Raji (cell line): ENCODE results near the gene ADNP.

Experiments
- POLR2A ChIP-seq: IDR thresholded peaks from 2 replicates; pipeline ENCODE4 v1.6.1; 2011; ENCODE audit warnings: low read depth, low read length, control low read depth; ENCODE audit not compliant: insufficient read depth

ADNP gene

DNA sequence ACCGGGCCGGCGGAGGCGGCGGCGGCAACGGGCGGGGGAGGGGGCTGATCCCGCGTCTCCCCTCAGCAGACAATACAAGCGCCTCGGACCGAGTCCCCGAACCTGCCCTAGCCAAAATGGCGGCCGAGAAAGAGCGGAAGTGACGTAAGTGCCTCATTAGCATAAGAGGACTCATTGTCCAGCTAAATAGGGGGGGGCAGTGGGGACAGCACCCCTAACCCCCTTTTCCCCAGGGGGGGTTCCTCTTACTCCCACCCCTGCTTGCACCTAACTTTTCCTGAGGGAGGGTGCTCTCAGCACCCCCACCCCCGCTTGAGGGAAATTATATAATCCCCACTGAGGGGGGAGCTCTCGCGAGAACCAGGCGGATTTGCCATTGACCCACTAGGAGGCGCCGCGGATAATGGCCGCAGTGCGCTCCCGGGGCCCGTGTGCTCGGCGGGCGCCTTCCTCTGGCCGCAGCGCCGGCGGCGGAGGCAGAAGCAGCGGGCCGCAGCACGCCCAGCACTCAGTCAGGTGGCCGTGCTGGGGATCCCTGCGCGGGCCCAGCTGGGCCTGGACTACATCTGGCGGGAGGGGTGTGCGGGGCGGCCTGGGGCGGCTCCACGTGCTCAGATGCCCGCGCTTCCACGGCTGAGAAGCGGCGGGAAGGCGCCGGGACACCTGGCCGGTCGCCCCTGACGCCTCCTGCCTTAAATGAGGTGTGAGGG, at the start of gene ADNP:
Gene ADNP, minus strand, starts transcription at position 132 of the 710 bp plus-strand sequence. CDS start 27,441 bp downstream, outside the sequence.
- TF ChIP-seq POLR2A: peak; percentile 48

DNA sequence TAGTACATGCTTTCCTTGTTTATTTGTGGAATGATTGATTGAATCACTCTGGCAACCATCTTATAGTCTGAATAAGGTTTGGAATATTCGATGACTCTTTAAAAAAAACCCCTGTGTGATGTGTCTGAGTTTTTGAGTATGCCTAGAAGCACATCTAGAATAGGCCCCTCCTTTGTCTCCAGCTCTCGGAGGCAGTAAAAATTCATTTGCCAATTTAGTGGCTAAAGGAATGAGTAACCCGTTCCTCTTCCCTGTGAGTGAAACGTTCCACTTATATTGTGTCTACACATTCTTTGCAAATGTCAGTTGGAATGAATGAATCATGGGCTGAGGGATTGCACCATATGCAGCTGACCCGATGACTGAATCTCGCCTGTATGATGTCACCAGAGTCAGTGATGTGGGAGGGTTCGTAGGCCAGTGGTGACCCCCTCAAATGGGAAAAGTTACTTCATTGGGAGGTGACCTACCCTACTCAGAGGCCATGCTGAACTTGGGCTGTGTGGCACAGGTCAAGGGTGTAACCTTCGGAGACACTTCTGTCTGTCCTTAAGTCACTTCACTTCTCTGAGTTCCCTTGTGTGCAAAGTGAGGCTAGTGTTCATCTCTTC, 48.9 kb upstream of the ADNP start:
- no peak for TF ChIP-seq POLR2A

DNA sequence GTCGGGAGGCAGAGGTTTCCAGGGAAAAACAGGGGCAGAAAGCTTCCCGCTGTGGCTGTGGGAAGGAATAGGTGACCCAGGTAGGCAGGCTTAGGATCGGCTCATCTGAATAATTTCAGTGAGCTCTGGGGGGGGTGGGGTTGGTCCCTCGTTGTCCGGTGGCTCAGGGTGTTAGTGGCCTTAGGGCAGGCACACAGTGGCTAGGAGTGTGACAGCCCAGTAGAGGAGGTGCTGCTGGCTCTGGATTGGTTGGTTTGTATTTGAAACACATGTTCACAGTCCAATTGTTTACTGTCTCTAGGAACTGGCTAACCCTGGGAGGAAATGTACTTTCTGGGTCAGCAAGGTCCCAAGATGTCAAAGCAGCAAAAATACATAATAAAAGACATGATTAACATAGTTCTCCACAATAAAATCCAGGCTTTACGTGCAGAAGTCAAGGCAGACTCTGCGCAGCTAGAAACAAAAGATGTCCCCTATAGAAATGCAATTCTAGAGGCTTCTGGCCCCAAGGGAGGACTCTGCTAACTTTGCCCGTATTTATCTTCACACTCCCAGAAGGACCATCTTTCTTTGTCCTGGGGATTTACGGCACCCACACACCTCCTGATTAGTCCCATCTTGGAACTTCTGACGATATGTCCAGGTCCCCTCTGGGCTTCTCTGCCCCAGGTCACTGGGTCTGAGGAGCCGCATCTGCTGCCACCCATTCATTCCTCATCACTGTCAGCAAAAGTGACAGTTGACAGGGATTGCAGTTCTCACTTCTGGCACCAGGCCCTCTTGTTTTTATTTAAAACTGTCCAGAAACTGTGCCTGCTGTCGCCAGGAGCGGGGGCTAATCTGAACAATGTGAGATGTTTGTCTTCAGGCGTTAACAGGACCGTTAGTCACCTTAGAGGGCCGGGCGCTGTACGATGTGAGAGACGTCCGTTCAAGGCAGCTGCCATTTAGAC, 46.1 kb upstream of the ADNP start:
- no peak for TF ChIP-seq POLR2A

DNA sequence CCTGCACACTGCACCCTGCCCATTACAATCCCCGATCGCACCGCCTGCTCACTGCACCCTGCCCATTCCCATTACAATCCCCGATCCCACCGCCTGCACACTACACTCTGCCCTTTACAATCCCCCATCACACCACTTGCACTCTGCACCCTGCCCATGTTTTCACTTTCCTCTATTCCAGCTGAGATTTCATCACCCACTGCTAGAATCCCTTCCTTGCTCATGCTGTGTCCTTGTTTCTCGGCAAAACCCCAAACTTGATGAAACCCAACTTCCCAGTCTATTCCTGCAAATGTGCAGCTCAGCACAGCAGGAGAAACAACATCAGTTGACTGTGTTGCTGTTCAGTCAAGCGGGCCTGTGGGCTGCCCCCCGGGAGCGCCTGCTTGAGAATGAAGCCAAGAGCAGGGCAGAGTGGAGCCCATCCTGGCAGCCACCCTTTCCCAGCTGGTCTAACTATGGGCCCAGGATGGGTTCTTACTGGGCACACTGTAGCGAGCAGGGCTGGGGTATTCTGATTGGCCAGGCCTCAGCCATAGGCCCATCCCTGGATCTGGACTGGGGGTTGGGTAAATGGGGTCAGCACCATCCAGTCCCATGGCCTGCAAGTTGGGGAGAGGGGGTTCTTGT, 44.6 kb upstream of the ADNP start:
- TF ChIP-seq POLR2A: no peak

DNA sequence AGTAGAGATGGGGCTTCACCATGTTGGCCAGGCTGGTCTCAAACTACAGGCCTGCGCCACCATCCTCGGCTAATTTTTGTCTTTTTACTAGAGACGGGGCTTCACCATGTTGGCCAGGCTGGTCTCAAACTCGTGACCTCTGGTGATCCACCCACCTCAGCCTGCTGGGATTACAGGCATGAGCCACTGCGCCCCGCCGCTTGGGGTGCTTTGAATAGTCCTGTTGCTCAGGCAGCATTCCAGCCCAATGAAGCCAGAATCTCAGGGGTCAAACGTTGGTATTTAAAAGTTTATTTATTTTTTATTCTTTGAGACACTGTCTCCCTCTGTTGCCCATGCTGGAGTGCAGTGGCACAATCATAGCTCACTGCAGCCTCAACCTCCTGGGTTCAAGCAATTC, 38.7 kb upstream of the ADNP start:
- TF ChIP-seq POLR2A: no peak

DNA sequence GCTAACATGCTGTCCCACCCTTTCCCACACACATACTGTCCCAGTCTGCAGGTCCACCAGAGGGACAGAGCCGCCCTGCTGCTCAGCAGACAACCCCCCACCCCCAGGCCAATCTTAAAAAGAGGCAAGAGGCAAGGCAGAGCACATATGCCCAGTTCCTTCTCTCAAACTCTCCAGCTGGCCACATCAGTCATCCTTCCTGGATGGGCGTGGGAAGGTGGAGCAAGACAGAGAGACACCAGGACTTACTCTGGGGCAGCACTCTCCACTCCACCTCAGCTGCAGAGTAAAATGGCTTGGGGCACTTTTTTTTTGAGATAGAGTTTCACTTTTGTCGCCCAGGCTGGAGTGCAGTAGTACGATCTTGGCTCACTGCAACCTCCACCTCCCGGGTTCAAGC, 38.2 kb upstream of the ADNP start:
- no peak for TF ChIP-seq POLR2A

DNA sequence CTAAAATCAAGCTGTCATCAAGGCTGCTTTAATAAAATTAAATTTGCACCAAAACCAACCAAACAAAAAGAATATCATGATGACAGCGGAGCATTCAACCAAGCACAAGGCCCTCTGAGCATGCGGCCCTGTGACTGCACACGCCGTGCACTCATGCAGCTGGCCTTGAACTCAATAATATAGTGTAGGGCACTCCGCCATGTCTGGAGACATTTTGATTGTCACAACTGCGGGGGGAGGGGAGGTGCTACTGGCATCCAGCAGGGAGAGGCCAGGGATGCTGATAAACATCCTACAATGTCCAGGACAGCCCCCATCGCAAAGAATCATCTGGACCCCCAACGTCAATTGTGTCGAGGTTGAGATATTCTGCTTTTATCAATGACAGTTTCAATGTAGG, 37.1 kb upstream of the ADNP start:
- no peak for TF ChIP-seq POLR2A

DNA sequence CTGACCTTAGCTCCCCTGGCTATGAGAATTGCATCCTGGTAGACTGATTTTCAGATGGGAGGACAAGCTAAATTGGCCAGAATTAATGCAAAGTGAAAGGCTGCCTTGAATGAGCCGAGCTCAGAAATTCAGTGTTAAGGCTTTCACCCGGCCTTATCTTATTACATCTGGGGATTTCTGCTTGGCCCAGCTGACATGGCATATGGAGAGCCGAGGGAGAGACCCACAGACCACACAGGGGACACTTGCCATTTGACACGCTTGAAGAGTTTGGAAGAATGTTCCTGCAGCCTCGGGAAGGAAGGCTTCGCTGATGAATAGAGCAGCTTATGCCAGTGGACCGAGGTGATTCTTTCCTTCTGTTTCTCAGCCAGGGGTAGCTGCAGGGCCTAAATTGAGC, 36.3 kb upstream of the ADNP start:
- TF ChIP-seq POLR2A: no peak

DNA sequence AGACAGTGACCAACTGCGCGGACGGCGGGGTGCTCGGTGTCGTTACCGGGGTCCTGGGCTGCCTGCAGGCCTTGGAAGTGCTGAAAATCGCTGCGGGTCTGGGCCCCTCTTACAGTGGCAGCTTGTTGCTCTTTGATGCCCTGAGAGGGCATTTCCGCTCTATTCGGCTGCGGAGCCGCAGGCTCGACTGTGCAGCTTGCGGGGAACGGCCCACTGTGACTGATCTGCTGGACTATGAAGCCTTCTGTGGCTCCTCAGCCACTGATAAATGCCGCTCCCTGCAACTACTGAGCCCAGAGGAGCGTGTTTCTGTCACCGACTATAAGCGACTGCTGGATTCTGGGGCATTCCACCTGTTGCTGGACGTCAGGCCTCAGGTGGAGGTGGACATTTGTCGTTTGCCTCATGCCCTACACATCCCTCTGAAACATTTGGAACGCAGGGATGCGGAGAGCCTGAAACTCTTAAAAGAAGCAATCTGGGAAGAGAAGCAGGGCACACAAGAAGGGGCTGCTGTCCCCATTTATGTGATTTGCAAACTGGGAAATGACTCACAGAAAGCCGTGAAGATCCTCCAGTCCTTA, 28.4 kb upstream of the ADNP start:
- no peak for TF ChIP-seq POLR2A

DNA sequence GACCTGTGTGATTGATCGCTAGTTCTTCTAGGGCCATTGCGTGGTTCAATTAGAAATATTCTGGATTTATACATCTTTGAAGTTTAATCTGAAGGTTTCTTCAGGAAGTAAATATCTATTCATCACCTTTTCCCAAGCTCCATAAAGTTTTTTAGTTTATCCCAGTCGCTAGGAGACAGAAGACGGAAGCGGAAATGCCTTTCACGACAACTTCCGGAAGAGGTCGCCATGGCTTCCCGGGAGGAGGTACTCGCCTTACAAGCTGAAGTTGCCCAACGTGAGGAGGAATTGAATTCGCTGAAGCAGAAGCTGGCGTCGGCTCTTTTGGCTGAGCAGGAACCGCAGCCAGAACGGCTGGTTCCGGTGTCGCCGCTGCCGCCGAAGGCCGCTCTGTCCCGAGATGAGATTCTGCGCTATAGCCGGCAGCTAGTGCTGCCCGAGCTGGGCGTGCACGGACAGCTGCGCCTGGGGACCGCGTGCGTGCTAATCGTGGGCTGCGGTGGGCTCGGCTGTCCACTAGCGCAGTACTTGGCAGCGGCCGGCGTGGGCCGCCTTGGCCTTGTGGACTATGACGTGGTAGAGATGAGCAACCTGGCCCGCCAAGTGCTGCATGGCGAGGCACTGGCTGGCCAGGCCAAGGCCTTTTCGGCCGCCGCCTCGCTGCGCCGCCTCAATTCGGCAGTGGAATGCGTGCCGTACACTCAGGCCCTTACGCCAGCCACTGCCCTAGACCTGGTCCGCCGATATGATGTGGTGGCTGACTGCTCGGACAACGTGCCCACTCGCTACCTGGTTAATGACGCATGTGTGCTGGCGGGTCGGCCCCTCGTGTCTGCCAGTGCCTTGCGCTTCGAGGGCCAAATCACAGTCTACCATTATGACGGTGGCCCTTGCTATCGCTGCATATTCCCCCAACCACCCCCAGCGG, 27.6 kb upstream of the ADNP start, which contains the start of gene MOCS3:
Gene MOCS3, plus strand, starts transcription at position 204 of the 928 bp plus-strand sequence. Its CDS starts 25 bp downstream, at position 229.
- no peak; the same call in 1 of the 2 replicates for TF ChIP-seq POLR2A

DNA sequence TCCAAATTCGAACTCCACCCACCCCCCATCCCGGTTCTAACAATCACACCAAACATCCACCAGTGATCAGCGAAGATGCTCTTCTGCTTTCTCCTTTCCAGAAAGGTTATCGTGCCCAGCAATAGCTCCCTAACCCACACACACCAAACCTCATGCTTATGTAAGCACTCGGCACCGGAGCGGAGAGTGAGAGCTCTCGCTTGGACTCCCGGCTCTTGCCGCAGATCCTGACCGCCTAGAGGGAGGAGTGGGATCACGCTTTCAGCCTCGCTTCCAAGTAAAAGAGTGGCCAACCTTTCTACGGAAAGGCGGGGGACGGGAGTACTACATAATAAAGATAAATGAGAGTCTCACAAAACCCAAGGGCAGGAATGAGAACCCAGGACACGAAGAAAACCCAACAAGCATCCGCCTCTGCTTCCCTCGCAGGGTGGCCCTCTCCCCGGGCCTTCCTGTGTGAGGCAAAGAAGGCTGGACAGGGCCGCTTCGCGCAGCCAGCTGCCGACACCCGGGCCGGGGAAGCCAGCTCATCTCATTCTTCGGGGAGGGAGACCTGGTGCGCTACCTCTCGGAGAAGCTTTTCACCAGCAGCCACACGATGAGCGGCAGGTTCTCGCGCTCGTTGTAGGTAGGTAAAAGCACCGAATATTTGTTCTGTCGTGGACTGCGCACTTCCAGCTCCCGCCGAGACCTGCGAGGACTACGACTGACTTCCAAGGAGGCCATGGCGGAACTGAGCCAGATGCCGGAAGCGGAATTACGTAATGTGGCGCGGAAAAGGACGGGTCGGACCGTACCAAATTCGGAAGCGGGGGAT, 26.8 kb upstream of the ADNP start, which contains the start of gene DPM1:
Gene DPM1, minus strand, starts transcription at position 735 of the 817 bp plus-strand sequence. Its CDS starts 9 bp downstream, at position 726.
- peak; percentile 99 for TF ChIP-seq POLR2A

DNA sequence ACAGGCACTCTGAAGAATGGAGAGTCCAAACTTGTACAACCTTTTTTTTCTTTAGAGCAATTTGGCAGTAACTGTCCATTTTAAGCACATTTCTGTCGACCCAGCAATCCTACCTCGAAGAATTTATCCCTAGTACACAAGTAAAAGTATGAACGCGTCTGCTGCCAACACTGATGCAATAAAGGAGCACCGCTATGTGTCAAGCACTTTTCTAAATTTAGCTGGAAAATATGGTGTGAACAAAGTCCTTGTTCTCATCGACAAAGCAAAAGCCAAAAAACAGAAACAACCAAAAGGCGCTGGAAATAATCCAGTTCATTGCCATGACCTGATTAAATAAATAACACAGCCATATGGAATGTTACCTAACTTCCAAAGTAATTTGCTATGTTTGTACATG, 26.0 kb upstream of the ADNP start:
- no peak for TF ChIP-seq POLR2A

DNA sequence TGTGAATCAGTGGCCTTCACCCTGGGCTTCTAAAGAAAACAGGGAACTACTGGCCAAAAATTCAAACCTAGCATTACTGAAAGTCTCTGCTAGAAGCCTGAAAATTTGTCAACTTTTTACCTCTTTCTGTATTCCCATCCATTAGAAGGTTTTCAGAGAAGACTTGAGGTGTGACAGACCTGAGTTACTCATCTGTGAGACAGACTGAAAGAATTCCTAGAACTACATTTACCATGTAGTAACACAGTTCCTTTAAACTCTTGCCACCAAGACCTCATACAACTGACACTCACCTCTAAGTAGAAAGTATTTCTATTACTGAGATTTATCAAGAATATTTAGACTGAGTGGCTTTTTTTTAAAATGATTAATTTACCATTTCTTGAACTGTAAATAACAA, 22.6 kb upstream of the ADNP start:
- TF ChIP-seq POLR2A: no peak
